HL-60 (cell line): ENCODE data around the gene URGCP.

Experiments used
- CTCF ChIP-seq: IDR thresholded peaks from one replicate; pipeline ENCODE4 v1.5.1; 2011; ENCODE audit warnings: low read length, control low read depth, inconsistent platforms; ENCODE audit not compliant: insufficient read depth
- GABPA ChIP-seq: IDR thresholded peaks from 2 replicates; pipeline ENCODE4 v1.6.1; 2012; ENCODE audit warnings: low read depth
- POLR2AphosphoS5 ChIP-seq: IDR thresholded peaks from 2 replicates; pipeline ENCODE4 v1.6.1; 2012; ENCODE audit warnings: low read depth
- REST ChIP-seq: IDR thresholded peaks from 2 replicates; pipeline ENCODE4 v1.6.1; 2012; ENCODE audit warnings: low read depth; ENCODE audit not compliant: insufficient replicate concordance

- TF ChIP-seq CTCF (no peak), POLR2AphosphoS5 (no peak), REST (no peak), GABPA (no peak)
Measured at GRCh38 chr7:43956027-43956426, 49.6 kb upstream of the URGCP start.
